Common myeloid progenitor, CD34-positive (primary cell): Measurements from ENCODE around the gene YIF1A.
A peak's percentile ranks its signal among the peaks of the same experiment; 100 is the strongest.

Experiments
- CTCF ChIA-PET: fragments of 350-600 bp; sonication (Branson Sonifier 250); formaldehyde crosslinking; loops from one replicate; lab custom pipeline; 2021; ENCODE audit warnings: antibody characterized with exemption; lab: Charles Lee
- POLR2A ChIA-PET: fragments of 350-600 bp; sonication (Branson Sonifier 250); formaldehyde crosslinking; loops from one replicate; lab custom pipeline; 2021; ENCODE audit warnings: antibody characterized with exemption; lab: Charles Lee
- DNase-seq, 3 donors: peaks; one replicate each; pipeline versions ENCODE4 v3.0.0 to v3.0.0-alpha.2; 2013
- H3K27ac ChIP-seq, 2 experiments: 1 replicate in 1 of 2; 2 replicates in 1 of 2; pipeline ENCODE4 v1.7.0; 2013; ENCODE audit warnings: inconsistent platforms in 2 of 2, low read length in 2 of 2, mild to moderate bottlenecking in 2 of 2, low read depth in 1 of 2, moderate library complexity in 1 of 2; ENCODE audit not compliant: severe bottlenecking in 2 of 2, insufficient read depth in 1 of 2, poor library complexity in 1 of 2
- H3K27me3 ChIP-seq, 5 experiments: replicated peaks in 2 of 5; 1 replicate in 3 of 5; 2 replicates in 2 of 5; pipeline versions ENCODE4 v1.6.1 to v1.7.0; 2013; ENCODE audit warnings: low read length in 4 of 5, mild to moderate bottlenecking in 2 of 5, moderate library complexity in 2 of 5, inconsistent platforms in 1 of 5; ENCODE audit not compliant: insufficient read depth in 5 of 5, control insufficient read depth in 4 of 5
- H3K36me3 ChIP-seq, 4 experiments: 1 replicate in 2 of 4; 2 replicates in 2 of 4; pipeline versions ENCODE4 v1.6.1 to v1.7.0; 2013; ENCODE audit warnings: low read length in 3 of 4, control low read depth in 1 of 4, mild to moderate bottlenecking in 1 of 4; ENCODE audit not compliant: control insufficient read depth in 4 of 4, insufficient read depth in 4 of 4
- H3K4me1 ChIP-seq, 4 experiments: 1 replicate in 3 of 4; 2 replicates in 1 of 4; pipeline versions ENCODE4 v1.6.1 to v1.7.1; 2013; ENCODE audit warnings: low read length in 3 of 4, mild to moderate bottlenecking in 3 of 4, control low read depth in 1 of 4, inconsistent platforms in 1 of 4, moderate library complexity in 1 of 4; ENCODE audit not compliant: control insufficient read depth in 4 of 4, insufficient read depth in 4 of 4; ENCODE audit errors: control extremely low read depth in 1 of 4
- H3K4me3 ChIP-seq, 7 experiments: 1 replicate in 4 of 7; 2 replicates in 3 of 7; pipeline versions ENCODE4 v1.5.1 to v1.7.0; 2013; ENCODE audit warnings: mild to moderate bottlenecking in 7 of 7, low read length in 6 of 7, moderate library complexity in 6 of 7, inconsistent platforms in 2 of 7, low read depth in 2 of 7, control low read depth in 1 of 7; ENCODE audit not compliant: insufficient read depth in 4 of 7, control insufficient read depth in 1 of 7; ENCODE audit errors: extremely low read depth in 1 of 7
- H3K9me3 ChIP-seq, 5 experiments: 1 replicate in 4 of 5; 2 replicates in 1 of 5; pipeline versions ENCODE4 v1.6.1 to v1.7.1; 2013; ENCODE audit warnings: low read length in 4 of 5, mild to moderate bottlenecking in 2 of 5, inconsistent platforms in 1 of 5, low read depth in 1 of 5, moderate library complexity in 1 of 5; ENCODE audit not compliant: control insufficient read depth in 4 of 5, insufficient read depth in 2 of 5; ENCODE audit errors: control extremely low read depth in 1 of 5
- WGBS: methylation state at CpG from one replicate; pipeline ENCODE4 v1.1.5; 2013; ENCODE audit not compliant: insufficient coverage; 5-methylcytosine and 5-hydroxymethylcytosine counted together

Gene YIF1A

GRCh38 chr11:66314561-66315497 is 25.9 kb upstream of the YIF1A start:
- Histone ChIP-seq H3K27ac (no peak overlapping the region), H3K4me1 (peaks cover 11 to 58% (median 50%) of the 10 kb centered on the region in 4 experiments), H3K36me3 (no peaks in the 10 kb centered on the region), H3K4me3 (no peak overlapping the region), H3K27me3 (no peaks in the 10 kb centered on the region), H3K9me3 (no peaks in the 10 kb centered on the region)
- POLR2A ChIA-PET = no interaction called here
- over 99% methylated on average over 17 of the region's 17 CpGs for WGBS
- CTCF ChIA-PET = interaction anchor here (3.4 to 6.2 kb wide), 3 partner anchors 11 to 27 kb away, joined by 14 to 52 read pairs (median 44); partner anchors contain the start of gene BRMS1
- DNase-seq = no peak

- ChIA-PET CTCF (interaction anchor here (5.6 to 6.6 kb wide), 3 partner anchors 11 to 28 kb away, joined by 44 to 86 read pairs (median 52); partner anchors contain the start of genes BRMS1 and RIN1), POLR2A (no interaction called here)
- peaks cover 0 to 2% (median 0%) of the 10 kb centered on the region in 5 experiments for H3K27me3 ChIP-seq
- DNase-seq = no peak
- H3K27ac ChIP-seq = no peak overlapping the region
- no peaks in the 10 kb centered on the region for H3K9me3 ChIP-seq
- WGBS = no CpG with 5 or more reads among the region's 1 CpG
- H3K4me1 ChIP-seq = peaks cover 10 to 53% (median 50%) of the 10 kb centered on the region in 4 experiments
- no peak overlapping the region for H3K4me3 ChIP-seq
- no peaks in the 10 kb centered on the region for H3K36me3 ChIP-seq
Measured at GRCh38 chr11:66314186-66314501, 25.2 kb upstream of the YIF1A start.

GRCh38 chr11:66313321-66314185 is 24.6 kb upstream of the YIF1A start:
- H3K4me3 ChIP-seq = peak overlapping the region in 5 of 7 experiments; percentile 40 to 61 (median 48)
- H3K27ac ChIP-seq = peak overlapping the region in 1 of 2 experiments; percentile 58
- H3K27me3 ChIP-seq = peaks cover 0 to 2% (median 0%) of the 10 kb centered on the region in 5 experiments
- peaks cover 4 to 47% (median 45%) of the 10 kb centered on the region in 4 experiments for H3K4me1 ChIP-seq
- 60% methylated on average over 24 of the region's 38 CpGs for WGBS
- H3K9me3 ChIP-seq = no peaks in the 10 kb centered on the region
- CTCF ChIA-PET = interaction anchor here (1.0 to 6.6 kb wide), 11 partner anchors 8 to 73 kb away, joined by 3 to 86 read pairs (median 7); partner anchors contain the start of genes BRMS1, RIN1 and YIF1A
- POLR2A ChIA-PET = interaction anchor here (1.3 kb wide), 1 partner anchor 8 kb away, joined by 4 read pairs; no protein-coding TSS in a partner anchor
- no peak for DNase-seq
- no peaks in the 10 kb centered on the region for H3K36me3 ChIP-seq

GRCh38 chr11:66312549-66313320 is 23.8 kb upstream of the YIF1A start:
- H3K4me1 ChIP-seq = peaks cover 0 to 39% (median 36%) of the 10 kb centered on the region in 4 experiments
- H3K9me3 ChIP-seq = no peaks in the 10 kb centered on the region
- H3K27ac ChIP-seq = peak overlapping the region in 1 of 2 experiments; percentile 73
- WGBS = 3% methylated on average over 40 of the region's 52 CpGs
- H3K36me3 ChIP-seq = no peaks in the 10 kb centered on the region
- peaks cover 0 to 2% (median 0%) of the 10 kb centered on the region in 5 experiments for H3K27me3 ChIP-seq
- POLR2A ChIA-PET = interaction anchor here (0.8 to 1.3 kb wide), 3 partner anchors 9 to 32 kb away, joined by 3 to 4 read pairs (median 3); partner anchors contain the start of gene BRMS1
- H3K4me3 ChIP-seq = peak overlapping the region; percentile 45 to 77 (median 70)
- CTCF ChIA-PET = interaction anchor here (0.7 to 6.6 kb wide), 14 partner anchors 9 to 77 kb away, joined by 3 to 86 read pairs (median 8); partner anchors contain the start of genes BRMS1, RIN1 and YIF1A
- DNase-seq = peak; percentile 97 to 99 (median 99)

- peaks cover 0 to 32% (median 30%) of the 10 kb centered on the region in 4 experiments for H3K4me1 ChIP-seq
- H3K36me3 ChIP-seq = no peaks in the 10 kb centered on the region
- peak overlapping the region in 1 of 2 experiments; percentile 73 for H3K27ac ChIP-seq
- ChIA-PET CTCF (interaction anchor here (0.7 to 6.6 kb wide), 21 partner anchors 10 to 77 kb away, joined by 3 to 86 read pairs (median 7); partner anchors contain the start of genes BRMS1, RIN1 and YIF1A), POLR2A (interaction anchor here (0.7 to 1.3 kb wide), 6 partner anchors 10 to 33 kb away, joined by 3 to 4 read pairs (median 3); partner anchors contain the start of genes BRMS1 and YIF1A)
- H3K4me3 ChIP-seq = peak overlapping the region; percentile 45 to 77 (median 70)
- H3K9me3 ChIP-seq = no peaks in the 10 kb centered on the region
- peak; percentile 95 to 97 (median 97) for DNase-seq
- H3K27me3 ChIP-seq = peaks cover 0 to 2% (median 0%) of the 10 kb centered on the region in 5 experiments
- WGBS = 0% methylated on average over 39 of the region's 44 CpGs
Measured at GRCh38 chr11:66311965-66312548, 23.1 kb upstream of the YIF1A start.
